IMR-90 (cell line): ENCODE measurements around the gene MOB2. TPM values are rescaled to one million over a fixed set of nuclear protein-coding genes. Genes with fewer than 3 reads are reported as not detected.

Experiments
- ATAC-seq: fragments of 200-7000 bp; cut with Tn5 transposase; 2 replicates; pipeline ENCODE4 v1.9.1; 2020; ENCODE audit warnings: low read depth, mild to moderate bottlenecking, moderate library complexity
- BruUV-seq: library from RNA; stranded (reverse); fragments of 400-500 nt; replicated peaks from 2 replicates; lab custom pipeline; 2021; lab: Mats Ljungman, UMichigan
- CTCF ChIA-PET: fragments of 300-600 bp; formaldehyde crosslinking; extraction: SDS; loops from one replicate; lab custom pipeline; 2021; ENCODE audit warnings: antibody characterized with exemption; lab: Yijun Ruan, JAX
- POLR2A ChIA-PET: fragments of 300-600 bp; sonication (Branson Sonifier 250); formaldehyde crosslinking; loops from one replicate; lab custom pipeline; 2022; ENCODE audit warnings: antibody characterized with exemption; ENCODE audit not compliant: unreplicated experiment; lab: Charles Lee
- DNase-seq: peaks from one replicate; pipeline ENCODE4 v3.0.0; 2013
- H2AFZ ChIP-seq: replicated peaks from 2 replicates; pipeline ENCODE3; 2013; ENCODE audit warnings: low read length, mild to moderate bottlenecking; ENCODE audit not compliant: poor library complexity
- H2AK5ac ChIP-seq: 2 replicates; pipeline ENCODE4 v1.6.1; 2013; ENCODE audit warnings: low read depth, low read length, inconsistent platforms
- H2AK9ac ChIP-seq: replicated peaks from 2 replicates; pipeline ENCODE3; 2013; ENCODE audit warnings: mild to moderate bottlenecking, low read depth, low read length, moderate library complexity; ENCODE audit not compliant: poor library complexity
- H2BK120ac ChIP-seq: 2 replicates; pipeline ENCODE4 v1.6.1; 2013; ENCODE audit warnings: low read depth, low read length, inconsistent platforms
- H2BK15ac ChIP-seq: 3 replicates; pipeline ENCODE4 v1.6.1; 2013; ENCODE audit warnings: low read depth, low read length, inconsistent platforms
- H2BK20ac ChIP-seq: 2 replicates; pipeline ENCODE4 v1.6.1; 2013; ENCODE audit warnings: low read depth, mild to moderate bottlenecking, inconsistent platforms, low read length, moderate library complexity
- H2BK5ac ChIP-seq: 2 replicates; pipeline ENCODE4 v1.6.1; 2013; ENCODE audit warnings: mild to moderate bottlenecking, low read depth, low read length, inconsistent platforms; ENCODE audit not compliant: poor library complexity, severe bottlenecking
- H3K14ac ChIP-seq: replicated peaks from 2 replicates; pipeline ENCODE4 v1.6.1; 2013; ENCODE audit warnings: low read depth, low read length, inconsistent platforms
- H3K18ac ChIP-seq: 2 replicates; pipeline ENCODE4 v1.6.1; 2013; ENCODE audit warnings: low read depth, low read length, control low read depth
- H3K23ac ChIP-seq: 2 replicates; pipeline ENCODE4 v1.6.1; 2013; ENCODE audit warnings: low read depth, low read length, inconsistent platforms
- H3K27ac ChIP-seq: 2 replicates; pipeline ENCODE4 v1.5.1; 2013; ENCODE audit warnings: mild to moderate bottlenecking, control low read depth, low read length; ENCODE audit not compliant: insufficient read depth
- H3K27me3 ChIP-seq: 2 replicates; pipeline ENCODE4 v1.6.1; 2013; ENCODE audit warnings: low read length; ENCODE audit not compliant: control insufficient read depth, insufficient read depth
- H3K36me3 ChIP-seq: 2 replicates; pipeline ENCODE4 v1.6.1; 2013; ENCODE audit warnings: low read length, mixed read lengths; ENCODE audit not compliant: control insufficient read depth, insufficient read depth
- H3K4ac ChIP-seq: 2 replicates; pipeline ENCODE4 v1.6.1; 2013; ENCODE audit warnings: low read depth, low read length, inconsistent platforms
- H3K4me1 ChIP-seq: 2 replicates; pipeline ENCODE4 v1.6.1; 2013; ENCODE audit warnings: low read length, mixed read lengths; ENCODE audit not compliant: control insufficient read depth, insufficient read depth
- H3K4me2 ChIP-seq: 2 replicates; pipeline ENCODE4 v1.6.1; 2013; ENCODE audit warnings: low read depth, mild to moderate bottlenecking, control low read depth, low read length, moderate library complexity
- H3K4me3 ChIP-seq: 2 replicates; pipeline ENCODE4 v1.5.1; 2013; ENCODE audit warnings: low read depth, mild to moderate bottlenecking, control low read depth, low read length, moderate library complexity; ENCODE audit not compliant: insufficient read depth
- H3K56ac ChIP-seq: 2 replicates; pipeline ENCODE4 v1.6.1; 2013; ENCODE audit warnings: low read length, inconsistent platforms; ENCODE audit not compliant: insufficient read depth; ENCODE audit errors: extremely low read depth
- H3K79me1 ChIP-seq, 2 experiments: 2 replicates each; pipeline ENCODE4 v1.6.1; 2013; ENCODE audit warnings: low read length in 2 of 2, inconsistent platforms in 1 of 2, low read depth in 1 of 2
- H3K9ac ChIP-seq: 2 replicates; pipeline ENCODE4 v1.6.1; 2013; ENCODE audit warnings: low read depth, low read length, control low read depth
- H3K9me1 ChIP-seq: 2 replicates; pipeline ENCODE4 v1.6.1; 2013; ENCODE audit warnings: low read length, inconsistent platforms; ENCODE audit not compliant: insufficient read depth
- H3K9me3 ChIP-seq: 2 replicates; pipeline ENCODE4 v1.6.1; 2013; ENCODE audit warnings: low read length; ENCODE audit not compliant: control insufficient read depth, insufficient read depth
- H4K20me1 ChIP-seq: 2 replicates; pipeline ENCODE4 v1.6.1; 2013; ENCODE audit warnings: low read length, inconsistent platforms; ENCODE audit not compliant: insufficient read depth
- H4K5ac ChIP-seq: 2 replicates; pipeline ENCODE4 v1.6.1; 2013; ENCODE audit warnings: mild to moderate bottlenecking, low read depth, low read length, control low read depth
- H4K8ac ChIP-seq, 2 experiments: 2 replicates each; pipeline ENCODE4 v1.6.1; 2013; ENCODE audit warnings: low read depth in 2 of 2, low read length in 2 of 2, control low read depth in 1 of 2, inconsistent platforms in 1 of 2
- H4K91ac ChIP-seq: 2 replicates; pipeline ENCODE4 v1.6.1; 2013; ENCODE audit warnings: low read depth, low read length, inconsistent platforms; ENCODE audit not compliant: insufficient read depth
- RCOR1 ChIP-seq: IDR thresholded peaks from 2 replicates; pipeline ENCODE4 v1.6.1; 2012; ENCODE audit warnings: mild to moderate bottlenecking, low read length, improper control_type of control experiment; ENCODE audit not compliant: insufficient replicate concordance
- USF2 ChIP-seq: fragments of 150-350 bp; IDR thresholded peaks from 2 replicates; pipeline ENCODE4 v1.6.1; 2017; ENCODE audit warnings: mild to moderate bottlenecking, antibody characterized with exemption, low read length, low read depth
- WGBS, 2 experiments: methylation state at CpG; one replicate each; pipeline versions ENCODE4 v1.1.5 to v1.1.7; 2013; ENCODE audit warnings: missing lambda C conversion rate in 2 of 2; ENCODE audit not compliant: insufficient read length in 1 of 2; ENCODE audit errors: extremely low coverage in 2 of 2; 5-methylcytosine and 5-hydroxymethylcytosine counted together
- dilution Hi-C: fragments of 300-500 bp; cut with HindIII; formaldehyde crosslinking; loops from one replicate; pipeline ENCODE4 v1.14.3; 2018; ENCODE audit warnings: low sequenced_read_pairs; ENCODE audit not compliant: unreplicated experiment
- in situ Hi-C: fragments of 300-500 bp; cut with MboI; formaldehyde crosslinking; loops from 3 replicates; pipeline ENCODE4 v1.14.3; 2019; ENCODE audit warnings: low sequenced_read_pairs, inconsistent platforms, mixed read lengths
- intact Hi-C: fragments of 100-400 bp; cut with micrococcal nuclease; formaldehyde crosslinking; loops from 2 replicates; pipeline ENCODE4 v1.10.0; 2022
- polyA plus RNA-seq, 3 experiments: library from polyadenylated mRNA; depleted of rRNA; stranded (reverse); fragments of >200 nt; gene quantifications; 2 replicates each; pipeline ENCODE4 v1.2.3, GENCODE V29; 2012; ENCODE audit warnings: low replicate concordance in 1 of 3
- total RNA-seq: library from RNA; depleted of rRNA; stranded (reverse); fragments of >200 nt; gene quantifications from 2 replicates; pipeline ENCODE4 v1.2.3, GENCODE V29; 2012

MOB2 gene
- total and polyA plus RNA-seq, 2 of the 4 experiments (the other 2 are of a cell fraction), result 23.7 to 36.2 TPM

- no peak overlapping the region for H3K27ac ChIP-seq
- no peaks in the 10 kb centered on the region for H3K36me3 ChIP-seq
- dilution Hi-C loops, result no loop called here
- CTCF ChIA-PET, result no interaction called here
- DNase-seq (no peak), ATAC-seq (no peak)
- H2BK20ac ChIP-seq, result no peak overlapping the region
- H3K4ac ChIP-seq, result no peak overlapping the region
- H2AK5ac ChIP-seq, result no peak overlapping the region
- no peaks in the 10 kb centered on the region for H3K79me1 ChIP-seq
- no peaks in the 10 kb centered on the region for H3K9me1 ChIP-seq
- no TSS peak for BruUV-seq
- no peak overlapping the region for H3K18ac ChIP-seq
- 70% methylated on average over 4 of the region's 9 CpGs; no CpG with 5 or more reads in 1 of the 2 experiments for WGBS, 2 experiments
- no peak overlapping the region for H2BK15ac ChIP-seq
- no peaks in the 10 kb centered on the region; the same call in 1 of the 2 replicates for H3K4me1 ChIP-seq
- POLR2A ChIA-PET, result no interaction called here
- no peak overlapping the region for H3K23ac ChIP-seq
- H3K4me2 ChIP-seq, result no peak overlapping the region
- TF ChIP-seq RCOR1 (no peak), USF2 (no peak)
- no peaks in the 10 kb centered on the region for H4K20me1 ChIP-seq
- no peak overlapping the region for H3K56ac ChIP-seq
- in situ Hi-C loops, result no loop called here
- peaks cover 2% of the 10 kb centered on the region; the same call in 1 of the 2 replicates for H3K27me3 ChIP-seq
- no peak overlapping the region for H3K14ac ChIP-seq
- H3K9me3 ChIP-seq, result no peaks in the 10 kb centered on the region
- H3K4me3 ChIP-seq, result no peak overlapping the region
- H4K5ac ChIP-seq, result no peak overlapping the region
- no peak overlapping the region for H2AFZ ChIP-seq
- no peak overlapping the region for H4K8ac ChIP-seq
- no peak overlapping the region for H2AK9ac ChIP-seq
- no peak overlapping the region for H3K9ac ChIP-seq
- intact Hi-C loops, result no loop called here
- H4K91ac ChIP-seq, result no peak overlapping the region
- H2BK120ac ChIP-seq, result no peak overlapping the region
- H2BK5ac ChIP-seq, result no peak overlapping the region
Measured at GRCh38 chr11:1443737-1444136, 42.8 kb downstream of the MOB2 start.
